ENCODE data around the gene AGAP2. TPM values are rescaled to one million over a fixed set of nuclear protein-coding genes. Genes with fewer than 3 reads are reported as not detected.

Gene AGAP2
- total and polyA plus RNA-seq, 2 of the 13 experiments (the other 11 are each of a cell fraction or from before 2014, with no cell fraction given), result 0.38 to 0.45 TPM

DNA sequence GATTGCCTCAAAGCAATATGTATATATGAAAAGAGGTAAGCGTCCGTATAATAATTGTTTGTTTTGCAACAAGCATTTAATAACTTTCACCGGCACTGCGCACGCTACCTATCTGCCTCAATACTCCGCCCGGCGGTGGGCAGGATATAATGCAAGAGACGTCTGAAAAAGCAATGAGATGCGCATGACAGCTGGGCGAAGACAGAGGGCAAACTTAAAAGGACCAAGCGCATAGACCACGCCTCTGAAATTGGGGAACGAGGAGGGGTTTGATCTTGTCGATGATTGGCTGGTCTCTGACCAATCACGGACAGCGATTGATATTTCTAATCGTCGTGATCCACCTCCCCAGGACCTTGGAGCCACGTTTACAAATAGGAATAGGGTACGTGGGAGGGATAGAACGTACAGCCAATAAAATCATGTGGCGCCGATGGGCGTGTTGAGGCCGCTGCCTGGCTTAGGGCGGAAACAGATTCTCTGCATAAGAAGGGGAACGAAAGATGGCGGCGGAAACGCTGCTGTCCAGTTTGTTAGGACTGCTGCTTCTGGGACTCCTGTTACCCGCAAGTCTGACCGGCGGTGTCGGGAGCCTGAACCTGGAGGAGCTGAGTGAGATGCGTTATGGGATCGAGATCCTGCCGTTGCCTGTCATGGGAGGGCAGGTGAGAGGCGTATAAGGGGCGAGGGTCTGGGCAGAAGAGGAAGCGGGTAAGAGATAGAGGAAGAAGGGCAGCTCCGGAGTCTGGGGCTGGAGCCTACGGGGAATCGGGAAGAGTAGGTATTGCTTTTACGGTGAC is 44.7 kb downstream of the AGAP2 start, which contains the start of gene OS9 (continued):
- TF ChIP-seq, protein P1, sequence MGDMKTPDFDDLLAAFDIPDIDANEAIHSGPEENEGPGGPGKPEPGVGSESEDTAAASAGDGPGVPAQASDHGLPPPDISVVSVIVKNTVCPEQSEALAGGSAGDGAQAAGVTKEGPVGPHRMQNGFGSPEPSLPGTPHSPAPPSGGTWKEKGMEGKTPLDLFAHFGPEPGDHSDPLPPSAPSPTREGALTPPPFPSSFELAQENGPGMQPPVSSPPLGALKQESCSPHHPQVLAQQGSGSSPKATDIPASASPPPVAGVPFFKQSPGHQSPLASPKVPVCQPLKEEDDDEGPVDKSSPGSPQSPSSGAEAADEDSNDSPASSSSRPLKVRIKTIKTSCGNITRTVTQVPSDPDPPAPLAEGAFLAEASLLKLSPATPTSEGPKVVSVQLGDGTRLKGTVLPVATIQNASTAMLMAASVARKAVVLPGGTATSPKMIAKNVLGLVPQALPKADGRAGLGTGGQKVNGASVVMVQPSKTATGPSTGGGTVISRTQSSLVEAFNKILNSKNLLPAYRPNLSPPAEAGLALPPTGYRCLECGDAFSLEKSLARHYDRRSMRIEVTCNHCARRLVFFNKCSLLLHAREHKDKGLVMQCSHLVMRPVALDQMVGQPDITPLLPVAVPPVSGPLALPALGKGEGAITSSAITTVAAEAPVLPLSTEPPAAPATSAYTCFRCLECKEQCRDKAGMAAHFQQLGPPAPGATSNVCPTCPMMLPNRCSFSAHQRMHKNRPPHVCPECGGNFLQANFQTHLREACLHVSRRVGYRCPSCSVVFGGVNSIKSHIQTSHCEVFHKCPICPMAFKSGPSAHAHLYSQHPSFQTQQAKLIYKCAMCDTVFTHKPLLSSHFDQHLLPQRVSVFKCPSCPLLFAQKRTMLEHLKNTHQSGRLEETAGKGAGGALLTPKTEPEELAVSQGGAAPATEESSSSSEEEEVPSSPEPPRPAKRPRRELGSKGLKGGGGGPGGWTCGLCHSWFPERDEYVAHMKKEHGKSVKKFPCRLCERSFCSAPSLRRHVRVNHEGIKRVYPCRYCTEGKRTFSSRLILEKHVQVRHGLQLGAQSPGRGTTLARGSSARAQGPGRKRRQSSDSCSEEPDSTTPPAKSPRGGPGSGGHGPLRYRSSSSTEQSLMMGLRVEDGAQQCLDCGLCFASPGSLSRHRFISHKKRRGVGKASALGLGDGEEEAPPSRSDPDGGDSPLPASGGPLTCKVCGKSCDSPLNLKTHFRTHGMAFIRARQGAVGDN (CRISPR knock-in tag; IDR thresholded peaks at IDR 0.05), result peak; percentile 62
- TF ChIP-seq ZNF274 (CRISPR knock-in tag; IDR thresholded peaks at IDR 0.05) (peak; percentile 81), MAZ (IDR thresholded peaks at IDR 0.05; ENCODE audit: borderline replicate concordance, low read depth, low read length) (no peak; the same call in 1 of the 2 replicates), MAZ (CRISPR knock-in tag; IDR thresholded peaks at IDR 0.05; ENCODE audit: low read depth) (peak; percentile 65; the same call in 1 of the 2 replicates), TCF7 (IDR thresholded peaks at IDR 0.05; ENCODE audit: low read depth) (peak; percentile 20; the same call in 1 of the 2 replicates), ZMYM4 (CRISPR knock-in tag; IDR thresholded peaks at IDR 0.05) (peak; percentile 91), ZNF567 (CRISPR knock-in tag; IDR thresholded peaks at IDR 0.05; ENCODE audit: borderline replicate concordance) (peak; percentile 42; the same call in 1 of the 2 replicates), NRL (CRISPR knock-in tag; IDR thresholded peaks at IDR 0.05; ENCODE audit: borderline replicate concordance) (peak; percentile 82; the same call in 1 of the 2 replicates), ZNF703 (CRISPR knock-in tag; IDR thresholded peaks at IDR 0.05; ENCODE audit: borderline replicate concordance) (no peak), CHCHD3 (CRISPR knock-in tag; IDR thresholded peaks at IDR 0.05) (0 out of 2 replicates have a peak, but pooled peaks have one; percentile 52)
- TF ChIP-seq, protein P2, sequence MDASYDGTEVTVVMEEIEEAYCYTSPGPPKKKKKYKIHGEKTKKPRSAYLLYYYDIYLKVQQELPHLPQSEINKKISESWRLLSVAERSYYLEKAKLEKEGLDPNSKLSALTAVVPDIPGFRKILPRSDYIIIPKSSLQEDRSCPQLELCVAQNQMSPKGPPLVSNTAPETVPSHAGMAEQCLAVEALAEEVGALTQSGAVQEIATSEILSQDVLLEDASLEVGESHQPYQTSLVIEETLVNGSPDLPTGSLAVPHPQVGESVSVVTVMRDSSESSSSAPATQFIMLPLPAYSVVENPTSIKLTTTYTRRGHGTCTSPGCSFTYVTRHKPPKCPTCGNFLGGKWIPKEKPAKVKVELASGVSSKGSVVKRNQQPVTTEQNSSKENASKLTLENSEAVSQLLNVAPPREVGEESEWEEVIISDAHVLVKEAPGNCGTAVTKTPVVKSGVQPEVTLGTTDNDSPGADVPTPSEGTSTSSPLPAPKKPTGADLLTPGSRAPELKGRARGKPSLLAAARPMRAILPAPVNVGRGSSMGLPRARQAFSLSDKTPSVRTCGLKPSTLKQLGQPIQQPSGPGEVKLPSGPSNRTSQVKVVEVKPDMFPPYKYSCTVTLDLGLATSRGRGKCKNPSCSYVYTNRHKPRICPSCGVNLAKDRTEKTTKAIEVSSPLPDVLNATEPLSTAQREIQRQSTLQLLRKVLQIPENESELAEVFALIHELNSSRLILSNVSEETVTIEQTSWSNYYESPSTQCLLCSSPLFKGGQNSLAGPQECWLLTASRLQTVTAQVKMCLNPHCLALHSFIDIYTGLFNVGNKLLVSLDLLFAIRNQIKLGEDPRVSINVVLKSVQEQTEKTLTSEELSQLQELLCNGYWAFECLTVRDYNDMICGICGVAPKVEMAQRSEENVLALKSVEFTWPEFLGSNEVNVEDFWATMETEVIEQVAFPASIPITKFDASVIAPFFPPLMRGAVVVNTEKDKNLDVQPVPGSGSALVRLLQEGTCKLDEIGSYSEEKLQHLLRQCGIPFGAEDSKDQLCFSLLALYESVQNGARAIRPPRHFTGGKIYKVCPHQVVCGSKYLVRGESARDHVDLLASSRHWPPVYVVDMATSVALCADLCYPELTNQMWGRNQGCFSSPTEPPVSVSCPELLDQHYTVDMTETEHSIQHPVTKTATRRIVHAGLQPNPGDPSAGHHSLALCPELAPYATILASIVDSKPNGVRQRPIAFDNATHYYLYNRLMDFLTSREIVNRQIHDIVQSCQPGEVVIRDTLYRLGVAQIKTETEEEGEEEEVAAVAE (CRISPR knock-in tag; IDR thresholded peaks at IDR 0.05; ENCODE audit: borderline replicate concordance), result peak; percentile 89; the same call in 1 of the 2 replicates
- TF ChIP-seq, protein P3, sequence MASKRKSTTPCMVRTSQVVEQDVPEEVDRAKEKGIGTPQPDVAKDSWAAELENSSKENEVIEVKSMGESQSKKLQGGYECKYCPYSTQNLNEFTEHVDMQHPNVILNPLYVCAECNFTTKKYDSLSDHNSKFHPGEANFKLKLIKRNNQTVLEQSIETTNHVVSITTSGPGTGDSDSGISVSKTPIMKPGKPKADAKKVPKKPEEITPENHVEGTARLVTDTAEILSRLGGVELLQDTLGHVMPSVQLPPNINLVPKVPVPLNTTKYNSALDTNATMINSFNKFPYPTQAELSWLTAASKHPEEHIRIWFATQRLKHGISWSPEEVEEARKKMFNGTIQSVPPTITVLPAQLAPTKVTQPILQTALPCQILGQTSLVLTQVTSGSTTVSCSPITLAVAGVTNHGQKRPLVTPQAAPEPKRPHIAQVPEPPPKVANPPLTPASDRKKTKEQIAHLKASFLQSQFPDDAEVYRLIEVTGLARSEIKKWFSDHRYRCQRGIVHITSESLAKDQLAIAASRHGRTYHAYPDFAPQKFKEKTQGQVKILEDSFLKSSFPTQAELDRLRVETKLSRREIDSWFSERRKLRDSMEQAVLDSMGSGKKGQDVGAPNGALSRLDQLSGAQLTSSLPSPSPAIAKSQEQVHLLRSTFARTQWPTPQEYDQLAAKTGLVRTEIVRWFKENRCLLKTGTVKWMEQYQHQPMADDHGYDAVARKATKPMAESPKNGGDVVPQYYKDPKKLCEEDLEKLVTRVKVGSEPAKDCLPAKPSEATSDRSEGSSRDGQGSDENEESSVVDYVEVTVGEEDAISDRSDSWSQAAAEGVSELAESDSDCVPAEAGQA (IDR thresholded peaks at IDR 0.05; ENCODE audit: low read depth), result peak; percentile 63; the same call in 1 of the 2 replicates
- TF ChIP-seq, protein P3 (CRISPR knock-in tag; IDR thresholded peaks at IDR 0.05; ENCODE audit: borderline replicate concordance), result no peak
